Fibroblast of lung (primary cell): Measurements from ENCODE around the gene SYT4. TPM values are rescaled to one million over a fixed set of nuclear protein-coding genes. Genes with fewer than 3 reads are reported as not detected.

Experiments
- DNase-seq, 2 donors: peaks; one replicate each; pipeline versions ENCODE4 v3.0.0 to v3.0.0-alpha.2; 2010; ENCODE audit warnings: low read depth in 2 of 2
- H2AFZ ChIP-seq: 2 replicates; pipeline ENCODE4 v1.5.1; 2012; ENCODE audit warnings: low read length, control low read depth, inconsistent platforms
- H3K27ac ChIP-seq: 2 replicates; pipeline ENCODE4 v1.5.1; 2011; ENCODE audit warnings: low read length, control low read depth; ENCODE audit not compliant: insufficient read depth
- H3K27me3 ChIP-seq: 2 replicates; pipeline ENCODE4 v1.5.1; 2011; ENCODE audit warnings: mild to moderate bottlenecking, low read length; ENCODE audit not compliant: control insufficient read depth, insufficient read depth
- H3K36me3 ChIP-seq: 2 replicates; pipeline ENCODE4 v1.5.1; 2011; ENCODE audit warnings: low read length; ENCODE audit not compliant: control insufficient read depth, insufficient read depth
- H3K4me1 ChIP-seq: 2 replicates; pipeline ENCODE4 v1.5.1; 2011; ENCODE audit warnings: low read length; ENCODE audit not compliant: control insufficient read depth, insufficient read depth; ENCODE audit errors: extremely low read depth
- H3K4me2 ChIP-seq: 2 replicates; pipeline ENCODE4 v1.5.1; 2011; ENCODE audit warnings: low read length, control low read depth; ENCODE audit not compliant: insufficient read depth; ENCODE audit errors: extremely low read depth
- H3K4me3 ChIP-seq, 4 experiments: fragments of 200-600 bp in 1 of 4; sonication (generic) in 1 of 4; replicated peaks in 1 of 4; 2 replicates each; pipeline ENCODE4 v1.5.1; 2011 to 2016; ENCODE audit warnings: low read length in 4 of 4, low read depth in 3 of 4, mild to moderate bottlenecking in 3 of 4, control low read depth in 2 of 4, inconsistent platforms in 1 of 4, mixed read lengths in 1 of 4; ENCODE audit not compliant: insufficient read depth in 1 of 4; ENCODE audit errors: control extremely low read depth in 1 of 4
- H3K79me2 ChIP-seq: 2 replicates; pipeline ENCODE4 v1.5.1; 2012; ENCODE audit warnings: mild to moderate bottlenecking, low read length, inconsistent platforms; ENCODE audit not compliant: control insufficient read depth, insufficient read depth
- H3K9ac ChIP-seq: 2 replicates; pipeline ENCODE4 v1.5.1; 2011; ENCODE audit warnings: mild to moderate bottlenecking, low read length, control low read depth; ENCODE audit not compliant: insufficient read depth
- H3K9me3 ChIP-seq: 2 replicates; pipeline ENCODE4 v1.5.1; 2012; ENCODE audit warnings: low read depth, low read length; ENCODE audit not compliant: control insufficient read depth, insufficient read depth
- H4K20me1 ChIP-seq: 2 replicates; pipeline ENCODE4 v1.5.1; 2011; ENCODE audit warnings: low read length; ENCODE audit not compliant: control insufficient read depth, insufficient read depth; ENCODE audit errors: extremely low read depth
- CTCF ChIP-seq, 2 donors: IDR thresholded peaks in 1 of 2; conservative IDR thresholded peaks in 1 of 2; 1 replicate in 1 of 2; 2 replicates in 1 of 2; pipeline ENCODE4 v1.5.1; 2011 to 2012; ENCODE audit warnings: low read length in 2 of 2, control low read depth in 1 of 2, inconsistent platforms in 1 of 2, low read depth in 1 of 2, mild to moderate bottlenecking in 1 of 2
- EZH2 ChIP-seq: IDR thresholded peaks from 2 replicates; pipeline ENCODE4 v1.5.1; 2012; ENCODE audit warnings: low read length, control low read depth, mild to moderate bottlenecking; ENCODE audit errors: missing control alignments
- polyA plus RNA-seq, 2 donors: library from polyadenylated mRNA; depleted of rRNA in 1 of 2; stranded (reverse) in 1 of 2; unstranded in 1 of 2; fragments of >200 nt; gene quantifications; 2 replicates each; pipeline ENCODE4 v1.2.1, GENCODE V29; 2011 to 2012; ENCODE audit warnings: missing spikeins in 1 of 2
- total RNA-seq: library from RNA; depleted of rRNA; stranded (reverse); fragments of >200 nt; gene quantifications from 2 replicates; pipeline ENCODE4 v1.2.1, GENCODE V29; 2014

The SYT4 gene
- total and polyA plus RNA-seq, 2 donors (not counting 1 experiment from before 2014, with no cell fraction given) = not detected

- no peak overlapping the region for H3K9ac ChIP-seq
- TF ChIP-seq CTCF (conservative IDR thresholded peaks at IDR 0.05 in 1 of 2, IDR thresholded peaks at IDR 0.05 in 1 of 2; ENCODE audit: low read depth in 1 of 2, low read length in 2 of 2) = no peak
- TF ChIP-seq EZH2 = no peak
- H3K36me3 ChIP-seq = no peaks in the 10 kb centered on the region
- no peaks in the 10 kb centered on the region for H3K9me3 ChIP-seq
- no peak overlapping the region for H3K4me3 ChIP-seq
- H3K27me3 ChIP-seq = no peaks in the 10 kb centered on the region
- no peak overlapping the region for H2AFZ ChIP-seq
- H3K4me2 ChIP-seq = no peak overlapping the region
- no peaks in the 10 kb centered on the region for H3K79me2 ChIP-seq
- no peak overlapping the region for H3K27ac ChIP-seq
- H4K20me1 ChIP-seq = no peaks in the 10 kb centered on the region
- no peaks in the 10 kb centered on the region for H3K4me1 ChIP-seq
- DNase-seq = peak in 1 of 2 donors; percentile 39
Measured at GRCh38 chr18:43236921-43237320, 40.4 kb downstream of the SYT4 start.

- Histone ChIP-seq H3K9ac (no peak overlapping the region), H2AFZ (no peak overlapping the region), H4K20me1 (no peaks in the 10 kb centered on the region), H3K4me3 (no peak overlapping the region), H3K4me1 (no peaks in the 10 kb centered on the region), H3K4me2 (no peak overlapping the region), H3K27me3 (no peaks in the 10 kb centered on the region), H3K36me3 (no peaks in the 10 kb centered on the region), H3K79me2 (no peaks in the 10 kb centered on the region), H3K27ac (no peak overlapping the region), H3K9me3 (no peaks in the 10 kb centered on the region)
- no peak for DNase-seq
- TF ChIP-seq CTCF (conservative IDR thresholded peaks at IDR 0.05 in 1 of 2, IDR thresholded peaks at IDR 0.05 in 1 of 2; ENCODE audit: low read depth in 1 of 2, low read length in 2 of 2) = no peak
Measured at GRCh38 chr18:43234889-43235288, 42.4 kb downstream of the SYT4 start.

GRCh38 chr18:43222501-43222900 lies 54.8 kb downstream of the SYT4 start:
- no peak overlapping the region for H2AFZ ChIP-seq
- no peaks in the 10 kb centered on the region for H3K27me3 ChIP-seq
- H3K36me3 ChIP-seq = no peaks in the 10 kb centered on the region
- TF ChIP-seq CTCF (conservative IDR thresholded peaks at IDR 0.05 in 1 of 2, IDR thresholded peaks at IDR 0.05 in 1 of 2; ENCODE audit: low read depth in 1 of 2, low read length in 2 of 2) (no peak), EZH2 (no peak)
- no peak overlapping the region for H3K4me3 ChIP-seq
- H3K27ac ChIP-seq = no peak overlapping the region
- H3K4me1 ChIP-seq = no peaks in the 10 kb centered on the region
- H3K9me3 ChIP-seq = no peaks in the 10 kb centered on the region
- H3K9ac ChIP-seq = no peak overlapping the region
- H4K20me1 ChIP-seq = no peaks in the 10 kb centered on the region
- DNase-seq = no peak
- H3K79me2 ChIP-seq = no peaks in the 10 kb centered on the region
- no peak overlapping the region for H3K4me2 ChIP-seq
